NB4 (cell line): ENCODE results near the gene M1AP.

Experiments
- CTCF ChIP-seq: IDR thresholded peaks from one replicate; pipeline ENCODE4 v1.5.1; 2012; ENCODE audit warnings: low read depth, low read length
- POLR2A ChIP-seq: IDR thresholded peaks from 2 replicates; pipeline ENCODE4 v1.6.1; 2011; ENCODE audit warnings: mild to moderate bottlenecking; ENCODE audit not compliant: insufficient read length; ENCODE audit errors: extremely low read depth

- TF ChIP-seq CTCF = no peak
- no peak for TF ChIP-seq POLR2A
Measured at GRCh38 chr2:74531666-74532065, 116.5 kb downstream of the M1AP start.
